D721Med (cell line): ENCODE data around the gene CCDC91.

Source experiments
- DNase-seq: peaks from one replicate; pipeline ENCODE4 v3.0.0; 2011; ENCODE audit warnings: low spot score; ENCODE audit not compliant: insufficient read length
- FAIRE-seq: peaks from 2 replicates; lab custom pipeline; 2011; peaks lifted over from hg19 to GRCh38; lab: Jason Lieb, UNC
- CTCF ChIP-seq: IDR thresholded peaks from 2 replicates; pipeline ENCODE4 v1.5.1; 2012; ENCODE audit warnings: mild to moderate bottlenecking, control low read depth; ENCODE audit not compliant: insufficient read depth; ENCODE audit errors: missing control alignments

The CCDC91 gene

DNA sequence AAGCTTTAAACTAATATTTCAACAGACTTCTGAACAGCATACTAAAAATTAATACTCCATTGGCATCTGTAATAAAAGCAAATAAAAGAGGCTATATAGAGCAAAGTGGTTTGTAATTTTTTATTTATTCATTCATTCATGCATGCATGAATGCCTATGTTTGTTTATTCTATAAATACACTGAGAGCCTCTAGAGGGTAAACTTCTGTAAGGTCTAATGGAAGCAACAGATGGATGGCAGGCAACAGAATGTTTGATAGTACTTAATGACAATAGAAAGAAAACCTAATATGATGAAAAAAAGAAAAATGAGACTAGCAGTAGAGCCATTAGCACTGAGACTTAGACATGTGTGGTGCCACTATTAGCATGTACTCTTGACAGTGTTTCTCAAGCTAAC is 253.1 kb downstream of the CCDC91 start:
- FAIRE-seq (no peak), DNase-seq (no peak)
- no peak for TF ChIP-seq CTCF

DNA sequence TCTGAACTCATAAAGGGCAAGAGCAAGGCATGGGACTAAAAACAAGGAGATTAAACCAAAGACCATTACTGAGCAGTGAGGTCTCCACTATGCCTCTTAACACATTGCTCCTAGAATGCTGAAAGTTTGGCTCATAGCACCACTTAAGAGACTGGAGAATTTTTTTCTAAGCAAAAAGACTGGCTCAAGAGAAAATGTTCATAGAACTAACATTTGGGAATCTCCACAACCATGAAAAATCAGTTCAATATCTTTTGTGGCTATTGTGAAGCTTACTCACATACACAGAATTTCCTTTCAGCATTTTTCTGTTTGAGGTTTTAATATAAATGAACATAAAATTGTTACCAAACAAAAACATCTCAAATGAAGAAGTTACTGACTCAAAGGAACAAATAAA is 255.8 kb downstream of the CCDC91 start:
- no peak for TF ChIP-seq CTCF
- FAIRE-seq (no peak), DNase-seq (no peak)

GRCh38 chr12:28453686-28454085 is 263.4 kb downstream of the CCDC91 start:
- no peak for DNase-seq
- TF ChIP-seq CTCF, result no peak
- FAIRE-seq, result no peak

- TF ChIP-seq CTCF, result no peak
- FAIRE-seq (no peak), DNase-seq (no peak)
These were observed 266.9 kb downstream of the CCDC91 start for GRCh38 chr12:28456934-28457710.

- FAIRE-seq (no peak), DNase-seq (no peak)
- no peak for TF ChIP-seq CTCF
These were observed 267.5 kb downstream of the CCDC91 start for GRCh38 chr12:28457785-28458184.

DNA sequence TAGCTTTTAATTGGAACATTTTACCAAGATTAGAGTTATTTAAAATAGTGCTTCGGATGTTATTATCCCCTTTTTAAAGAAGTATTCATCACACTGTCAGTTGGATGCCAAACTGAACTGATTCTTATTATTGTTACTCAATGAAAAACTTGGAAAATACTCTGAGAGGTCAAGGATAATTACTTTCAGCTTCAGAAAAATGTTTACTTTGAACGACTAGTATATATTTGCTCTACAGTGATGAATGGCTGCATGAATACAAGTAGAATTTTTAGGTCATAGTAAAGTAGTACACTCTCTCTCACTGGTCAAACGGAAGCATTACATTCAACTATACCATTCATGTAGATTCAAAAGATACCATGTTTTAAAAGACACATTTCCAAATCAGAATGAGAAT is 269.2 kb downstream of the CCDC91 start:
- no peak for DNase-seq
- no peak for TF ChIP-seq CTCF
- no peak for FAIRE-seq

DNA sequence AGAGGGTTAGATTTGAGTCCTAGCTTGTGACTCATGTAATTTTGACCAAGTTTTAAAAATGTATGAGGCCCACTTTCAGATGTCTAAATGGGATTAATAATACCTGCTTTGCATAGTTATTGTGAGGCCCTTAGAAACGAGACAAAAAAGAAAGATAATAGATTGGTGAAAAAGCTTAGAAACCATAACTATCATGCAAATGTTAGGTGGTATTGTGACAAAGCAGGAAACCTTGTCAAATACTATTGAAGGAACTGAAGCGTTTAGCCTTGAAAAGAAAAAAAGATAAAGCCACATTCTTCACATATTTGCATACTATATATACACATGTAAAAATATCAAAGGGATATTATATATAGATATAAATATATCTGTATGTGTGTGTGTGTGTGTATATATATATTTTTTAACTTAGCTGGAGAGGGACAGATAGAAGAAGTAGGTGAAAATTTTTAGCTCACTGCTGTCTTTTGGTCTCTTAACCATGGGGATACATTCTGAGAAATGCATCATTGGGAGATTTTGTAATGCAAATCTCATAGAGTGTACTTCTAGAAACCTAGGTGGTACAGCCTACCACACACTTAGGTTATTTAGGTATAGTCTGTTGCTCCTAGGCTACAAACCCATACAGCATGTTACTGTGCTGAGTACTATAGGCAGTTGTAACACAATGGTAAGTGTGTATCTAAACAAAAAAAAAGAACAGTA is 270.3 kb downstream of the CCDC91 start:
- no peak for DNase-seq
- FAIRE-seq, result no peak

More for the DNA sequence above, 270.3 kb downstream of the CCDC91 start:
- TF ChIP-seq CTCF, result no peak
